GM20000 (cell line): Measurements from ENCODE around the gene BDKRB1.
"Not testable (repeated sequence)": the region's sequence is repeated elsewhere in the genome, so short reads cannot be mapped to it uniquely, and the experiment has no call there.

Experiments used
- DNase-seq: peaks from one replicate; pipeline ENCODE4 v3.0.0; 2012; ENCODE audit warnings: low spot score
- CTCF ChIP-seq: IDR thresholded peaks from 2 replicates; pipeline ENCODE4 v1.5.1; 2012; ENCODE audit warnings: mild to moderate bottlenecking, control low read depth; ENCODE audit errors: extremely low read depth, missing control alignments

The BDKRB1 gene

GRCh38 chr14:96243785-96244184 lies 12.2 kb upstream of the BDKRB1 start:
- DNase-seq, result no peak
- TF ChIP-seq CTCF, result no peak

- DNase-seq, result not testable (repeated sequence)
Measured at GRCh38 chr14:96245074-96245473, 10.9 kb upstream of the BDKRB1 start.

GRCh38 chr14:96245710-96246538 lies 10.1 kb upstream of the BDKRB1 start:
- no peak for TF ChIP-seq CTCF
- no peak for DNase-seq

GRCh38 chr14:96246539-96246847 lies 9.5 kb upstream of the BDKRB1 start:
- DNase-seq, result no peak
- TF ChIP-seq CTCF, result no peak

- no peak for TF ChIP-seq CTCF
- no peak for DNase-seq
Measured at GRCh38 chr14:96247031-96247430, 9.0 kb upstream of the BDKRB1 start.

- DNase-seq, result no peak
- TF ChIP-seq CTCF, result no peak
Measured at GRCh38 chr14:96249029-96249428, 7.0 kb upstream of the BDKRB1 start.

GRCh38 chr14:96250485-96250884 lies 5.5 kb upstream of the BDKRB1 start:
- DNase-seq, result no peak
- no peak for TF ChIP-seq CTCF

- TF ChIP-seq CTCF, result no peak
- no peak for DNase-seq
Measured at GRCh38 chr14:96251656-96252155, 4.3 kb upstream of the BDKRB1 start.
